ENCODE measurements around the gene ANKRD37.
A peak's percentile ranks its signal among the peaks of the same experiment; 100 is the strongest.

Gene ANKRD37

GRCh38 chr4:185396724-185397385, at the start of gene ANKRD37:
TSS of gene ANKRD37 (plus strand) at chr4:185396841. CDS start at chr4:185396924, 83 bp downstream.
- Histone ChIP-seq H3K27me3 (ENCODE audit: control insufficient read depth in 1 of 2, insufficient read depth in 2 of 2, low read length in 2 of 2) (no peaks in the 10 kb centered on the region), H3K36me3 (ENCODE audit: control insufficient read depth in 1 of 2, insufficient read depth in 2 of 2, low read length in 2 of 2) (peaks cover 6 to 10% of the 10 kb centered on the region in 2 donors), H3K4me1 (ENCODE audit: control insufficient read depth in 1 of 2, insufficient read depth in 2 of 2, low read length in 2 of 2) (peaks cover 13 to 15% of the 10 kb centered on the region in 2 donors), H3K27ac (ENCODE audit: low read depth, low read length) (peak within 1 kb of the TSS; percentile 100), H3K9ac (ENCODE audit: low read depth in 1 of 2, low read length in 2 of 2) (peak within 1 kb of the TSS; percentile 88 to 95), H3K4me3 (ENCODE audit: low read depth in 1 of 2, low read length in 2 of 2) (peak within 1 kb of the TSS; percentile 86 to 92), H3K9me3 (ENCODE audit: control insufficient read depth in 1 of 2, low read length in 2 of 2) (no peaks in the 10 kb centered on the region)

- Histone ChIP-seq H3K4me3 (ENCODE audit: low read depth in 1 of 2, low read length in 2 of 2) (no peak overlapping the region), H3K4me1 (ENCODE audit: control insufficient read depth in 1 of 2, insufficient read depth in 2 of 2, low read length in 2 of 2) (no peaks in the 10 kb centered on the region), H3K9me3 (ENCODE audit: control insufficient read depth in 1 of 2, low read length in 2 of 2) (no peaks in the 10 kb centered on the region), H3K27me3 (ENCODE audit: control insufficient read depth in 1 of 2, insufficient read depth in 2 of 2, low read length in 2 of 2) (no peaks in the 10 kb centered on the region), H3K36me3 (ENCODE audit: control insufficient read depth in 1 of 2, insufficient read depth in 2 of 2, low read length in 2 of 2) (peaks cover 0 to 20% of the 10 kb centered on the region in 2 donors), H3K9ac (ENCODE audit: low read depth in 1 of 2, low read length in 2 of 2) (no peak overlapping the region), H3K27ac (ENCODE audit: low read depth, low read length) (no peak overlapping the region)
These were observed 49.6 kb upstream of the ANKRD37 start for GRCh38 chr4:185346975-185347601.

- Histone ChIP-seq H3K9me3 (ENCODE audit: control insufficient read depth in 1 of 2, low read length in 2 of 2) (no peaks in the 10 kb centered on the region), H3K9ac (ENCODE audit: low read depth in 1 of 2, low read length in 2 of 2) (no peak overlapping the region), H3K4me1 (ENCODE audit: control insufficient read depth in 1 of 2, insufficient read depth in 2 of 2, low read length in 2 of 2) (no peaks in the 10 kb centered on the region), H3K4me3 (ENCODE audit: low read depth in 1 of 2, low read length in 2 of 2) (no peak overlapping the region), H3K27me3 (ENCODE audit: control insufficient read depth in 1 of 2, insufficient read depth in 2 of 2, low read length in 2 of 2) (no peaks in the 10 kb centered on the region), H3K36me3 (ENCODE audit: control insufficient read depth in 1 of 2, insufficient read depth in 2 of 2, low read length in 2 of 2) (peaks cover 6 to 14% of the 10 kb centered on the region in 2 donors), H3K27ac (ENCODE audit: low read depth, low read length) (no peak overlapping the region)
These were observed 45.0 kb upstream of the ANKRD37 start for GRCh38 chr4:185351691-185352090.

GRCh38 chr4:185352202-185352601, 44.4 kb upstream of the ANKRD37 start:
- peaks cover 6 to 9% of the 10 kb centered on the region in 2 donors for H3K36me3 ChIP-seq (ENCODE audit: control insufficient read depth in 1 of 2, insufficient read depth in 2 of 2, low read length in 2 of 2)
- no peaks in the 10 kb centered on the region for H3K27me3 ChIP-seq (ENCODE audit: control insufficient read depth in 1 of 2, insufficient read depth in 2 of 2, low read length in 2 of 2)
- H3K27ac ChIP-seq (ENCODE audit: low read depth, low read length) = no peak overlapping the region
- no peak overlapping the region for H3K4me3 ChIP-seq (ENCODE audit: low read depth in 1 of 2, low read length in 2 of 2)
- no peak overlapping the region for H3K9ac ChIP-seq (ENCODE audit: low read depth in 1 of 2, low read length in 2 of 2)
- H3K4me1 ChIP-seq (ENCODE audit: control insufficient read depth in 1 of 2, insufficient read depth in 2 of 2, low read length in 2 of 2) = no peaks in the 10 kb centered on the region
- no peaks in the 10 kb centered on the region for H3K9me3 ChIP-seq (ENCODE audit: control insufficient read depth in 1 of 2, low read length in 2 of 2)

GRCh38 chr4:185352741-185353140, 43.9 kb upstream of the ANKRD37 start:
- H3K9me3 ChIP-seq (ENCODE audit: control insufficient read depth in 1 of 2, low read length in 2 of 2) = no peaks in the 10 kb centered on the region
- no peak overlapping the region for H3K9ac ChIP-seq (ENCODE audit: low read depth in 1 of 2, low read length in 2 of 2)
- no peaks in the 10 kb centered on the region for H3K27me3 ChIP-seq (ENCODE audit: control insufficient read depth in 1 of 2, insufficient read depth in 2 of 2, low read length in 2 of 2)
- H3K27ac ChIP-seq (ENCODE audit: low read depth, low read length) = no peak overlapping the region
- no peak overlapping the region for H3K4me3 ChIP-seq (ENCODE audit: low read depth in 1 of 2, low read length in 2 of 2)
- no peaks in the 10 kb centered on the region for H3K4me1 ChIP-seq (ENCODE audit: control insufficient read depth in 1 of 2, insufficient read depth in 2 of 2, low read length in 2 of 2)
- H3K36me3 ChIP-seq (ENCODE audit: control insufficient read depth in 1 of 2, insufficient read depth in 2 of 2, low read length in 2 of 2) = peaks cover 6 to 9% of the 10 kb centered on the region in 2 donors

- H3K4me1 ChIP-seq (ENCODE audit: control insufficient read depth in 1 of 2, insufficient read depth in 2 of 2, low read length in 2 of 2) = no peaks in the 10 kb centered on the region
- H3K27ac ChIP-seq (ENCODE audit: low read depth, low read length) = no peak overlapping the region
- no peaks in the 10 kb centered on the region for H3K9me3 ChIP-seq (ENCODE audit: control insufficient read depth in 1 of 2, low read length in 2 of 2)
- H3K4me3 ChIP-seq (ENCODE audit: low read depth in 1 of 2, low read length in 2 of 2) = no peak overlapping the region
- H3K9ac ChIP-seq (ENCODE audit: low read depth in 1 of 2, low read length in 2 of 2) = no peak overlapping the region
- no peaks in the 10 kb centered on the region for H3K27me3 ChIP-seq (ENCODE audit: control insufficient read depth in 1 of 2, insufficient read depth in 2 of 2, low read length in 2 of 2)
- peaks cover 0 to 6% of the 10 kb centered on the region in 2 donors for H3K36me3 ChIP-seq (ENCODE audit: control insufficient read depth in 1 of 2, insufficient read depth in 2 of 2, low read length in 2 of 2)
These were observed 39.4 kb upstream of the ANKRD37 start for GRCh38 chr4:185357211-185357610.

- peaks cover 0 to 6% of the 10 kb centered on the region in 2 donors for H3K36me3 ChIP-seq (ENCODE audit: control insufficient read depth in 1 of 2, insufficient read depth in 2 of 2, low read length in 2 of 2)
- no peaks in the 10 kb centered on the region for H3K9me3 ChIP-seq (ENCODE audit: control insufficient read depth in 1 of 2, low read length in 2 of 2)
- no peaks in the 10 kb centered on the region for H3K27me3 ChIP-seq (ENCODE audit: control insufficient read depth in 1 of 2, insufficient read depth in 2 of 2, low read length in 2 of 2)
- no peak overlapping the region for H3K9ac ChIP-seq (ENCODE audit: low read depth in 1 of 2, low read length in 2 of 2)
- no peak overlapping the region for H3K27ac ChIP-seq (ENCODE audit: low read depth, low read length)
- H3K4me3 ChIP-seq (ENCODE audit: low read depth in 1 of 2, low read length in 2 of 2) = no peak overlapping the region
- no peaks in the 10 kb centered on the region for H3K4me1 ChIP-seq (ENCODE audit: control insufficient read depth in 1 of 2, insufficient read depth in 2 of 2, low read length in 2 of 2)
These were observed 38.8 kb upstream of the ANKRD37 start for GRCh38 chr4:185357733-185358440.

- Histone ChIP-seq H3K9me3 (ENCODE audit: control insufficient read depth in 1 of 2, low read length in 2 of 2) (no peaks in the 10 kb centered on the region), H3K27me3 (ENCODE audit: control insufficient read depth in 1 of 2, insufficient read depth in 2 of 2, low read length in 2 of 2) (no peaks in the 10 kb centered on the region), H3K4me3 (ENCODE audit: low read depth in 1 of 2, low read length in 2 of 2) (no peak overlapping the region), H3K27ac (ENCODE audit: low read depth, low read length) (no peak overlapping the region), H3K36me3 (ENCODE audit: control insufficient read depth in 1 of 2, insufficient read depth in 2 of 2, low read length in 2 of 2) (peaks cover 0 to 6% of the 10 kb centered on the region in 2 donors), H3K4me1 (ENCODE audit: control insufficient read depth in 1 of 2, insufficient read depth in 2 of 2, low read length in 2 of 2) (no peaks in the 10 kb centered on the region), H3K9ac (ENCODE audit: low read depth in 1 of 2, low read length in 2 of 2) (no peak overlapping the region)
These were observed 38.1 kb upstream of the ANKRD37 start for GRCh38 chr4:185358514-185358913.

GRCh38 chr4:185358959-185359358, 37.7 kb upstream of the ANKRD37 start:
- H3K27me3 ChIP-seq (ENCODE audit: control insufficient read depth in 1 of 2, insufficient read depth in 2 of 2, low read length in 2 of 2) = no peaks in the 10 kb centered on the region
- H3K9ac ChIP-seq (ENCODE audit: low read depth in 1 of 2, low read length in 2 of 2) = no peak overlapping the region
- no peak overlapping the region for H3K4me3 ChIP-seq (ENCODE audit: low read depth in 1 of 2, low read length in 2 of 2)
- H3K36me3 ChIP-seq (ENCODE audit: control insufficient read depth in 1 of 2, insufficient read depth in 2 of 2, low read length in 2 of 2) = peaks cover 0 to 6% of the 10 kb centered on the region in 2 donors
- no peak overlapping the region for H3K27ac ChIP-seq (ENCODE audit: low read depth, low read length)
- no peaks in the 10 kb centered on the region for H3K9me3 ChIP-seq (ENCODE audit: control insufficient read depth in 1 of 2, low read length in 2 of 2)
- H3K4me1 ChIP-seq (ENCODE audit: control insufficient read depth in 1 of 2, insufficient read depth in 2 of 2, low read length in 2 of 2) = no peaks in the 10 kb centered on the region

- H3K27ac ChIP-seq (ENCODE audit: low read depth, low read length) = no peak overlapping the region
- H3K4me1 ChIP-seq (ENCODE audit: control insufficient read depth in 1 of 2, insufficient read depth in 2 of 2, low read length in 2 of 2) = no peaks in the 10 kb centered on the region
- no peak overlapping the region for H3K9ac ChIP-seq (ENCODE audit: low read depth in 1 of 2, low read length in 2 of 2)
- H3K27me3 ChIP-seq (ENCODE audit: control insufficient read depth in 1 of 2, insufficient read depth in 2 of 2, low read length in 2 of 2) = no peaks in the 10 kb centered on the region
- no peaks in the 10 kb centered on the region for H3K36me3 ChIP-seq (ENCODE audit: control insufficient read depth in 1 of 2, insufficient read depth in 2 of 2, low read length in 2 of 2)
- H3K9me3 ChIP-seq (ENCODE audit: control insufficient read depth in 1 of 2, low read length in 2 of 2) = no peaks in the 10 kb centered on the region
- H3K4me3 ChIP-seq (ENCODE audit: low read depth in 1 of 2, low read length in 2 of 2) = no peak overlapping the region
These were observed 36.7 kb upstream of the ANKRD37 start for GRCh38 chr4:185359767-185360446.

Measured in duodenal mucosa (tissue), 2 donors.